ENCODE results near the gene ANXA11.
"Not testable (repeated sequence)": the region's sequence is repeated elsewhere in the genome, so short reads cannot be mapped to it uniquely, and the experiment has no call there.

The ANXA11 gene

DNA sequence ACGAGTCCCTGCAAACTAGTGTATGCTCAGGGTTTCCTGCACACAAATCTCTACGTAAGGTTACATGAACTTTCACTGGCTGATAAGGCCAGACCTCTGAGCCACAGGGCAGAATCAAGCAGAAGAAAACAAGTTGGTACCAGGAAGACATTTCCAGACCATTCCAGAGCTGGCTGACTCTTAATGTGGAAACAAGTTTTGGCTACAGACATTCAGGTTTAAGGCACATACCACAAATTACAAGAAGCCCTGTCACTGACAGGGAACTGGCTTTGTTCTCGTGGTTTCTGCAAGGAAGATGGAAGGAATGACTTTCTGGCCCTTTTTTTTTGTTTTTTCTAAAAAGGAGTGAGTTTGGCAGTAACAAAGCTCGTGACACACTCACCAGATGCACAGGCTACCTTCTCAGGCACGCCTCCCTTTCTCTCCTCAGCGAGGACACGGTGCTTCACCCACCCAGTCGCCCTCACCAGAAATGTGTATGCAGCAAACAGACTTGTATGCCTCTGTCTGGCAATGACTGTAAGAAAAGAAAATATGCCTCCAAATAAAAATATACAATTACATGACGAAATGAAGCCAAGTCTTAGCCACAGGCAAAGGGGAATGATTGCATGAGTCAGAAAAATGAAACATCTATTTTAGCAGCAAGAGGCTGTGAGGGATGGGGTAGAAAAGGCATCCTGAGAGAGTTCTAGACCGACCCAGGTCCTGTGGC, 50.2 kb downstream of the ANXA11 start:
- H3K4me3 ChIP-seq (ENCODE audit: low read length), result no peak overlapping the region
- no peak for DNase-seq (ENCODE audit: low read depth, low spot score)

GRCh38 chr10:80154626-80154977, 50.7 kb downstream of the ANXA11 start:
- no peak overlapping the region for H3K4me3 ChIP-seq (ENCODE audit: low read length)
- no peak for DNase-seq (ENCODE audit: low read depth, low spot score)

DNA sequence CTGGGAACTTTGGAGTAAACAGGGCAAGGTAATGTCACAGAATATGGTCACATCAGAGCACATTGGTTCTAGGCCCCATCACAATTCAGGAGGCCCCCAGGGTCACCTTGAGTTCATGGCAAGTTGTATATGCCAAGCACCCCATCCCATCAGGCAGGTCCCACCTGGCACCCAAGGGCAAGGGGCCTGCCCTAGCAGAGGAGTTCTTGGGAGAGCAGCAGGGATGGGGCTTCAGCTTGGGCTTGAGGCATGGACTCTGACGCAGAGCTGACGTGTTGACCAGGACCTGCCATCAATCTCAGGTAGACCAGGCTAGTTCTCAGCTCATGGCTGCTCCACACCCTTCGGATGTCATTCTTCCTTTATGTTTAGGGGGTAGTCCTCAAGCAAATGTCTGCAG, 51.9 kb downstream of the ANXA11 start:
- no peak for DNase-seq (ENCODE audit: low read depth, low spot score)
- no peak overlapping the region for H3K4me3 ChIP-seq (ENCODE audit: low read length)

DNA sequence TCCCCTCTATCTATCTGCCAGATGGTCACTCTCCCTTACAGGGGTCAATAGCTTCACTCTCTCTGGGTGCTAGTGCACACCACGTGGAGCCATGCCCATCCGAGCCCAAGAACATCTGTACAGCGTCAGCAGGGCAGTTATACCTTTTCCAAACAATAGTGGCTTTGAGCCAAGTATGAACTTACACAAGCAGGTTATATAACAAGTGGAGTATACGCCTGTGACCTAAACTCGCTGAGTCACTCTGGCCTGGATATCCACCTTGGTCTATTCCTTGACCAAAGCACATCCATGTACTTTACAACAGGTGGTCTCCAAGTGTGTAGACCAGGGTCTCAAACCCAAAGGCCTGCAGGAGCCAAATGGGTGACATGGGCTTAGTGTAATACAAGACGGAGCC, 52.5 kb downstream of the ANXA11 start:
- H3K4me3 ChIP-seq (ENCODE audit: low read length), result no peak overlapping the region

GRCh38 chr10:80150172-80150571, 55.2 kb downstream of the ANXA11 start:
- H3K4me3 ChIP-seq (ENCODE audit: low read length), result no peak overlapping the region
- no peak for DNase-seq (ENCODE audit: low read depth, low spot score)

More for the DNA sequence above, 52.5 kb downstream of the ANXA11 start:
- no peak for DNase-seq (ENCODE audit: low read depth, low spot score)

DNA sequence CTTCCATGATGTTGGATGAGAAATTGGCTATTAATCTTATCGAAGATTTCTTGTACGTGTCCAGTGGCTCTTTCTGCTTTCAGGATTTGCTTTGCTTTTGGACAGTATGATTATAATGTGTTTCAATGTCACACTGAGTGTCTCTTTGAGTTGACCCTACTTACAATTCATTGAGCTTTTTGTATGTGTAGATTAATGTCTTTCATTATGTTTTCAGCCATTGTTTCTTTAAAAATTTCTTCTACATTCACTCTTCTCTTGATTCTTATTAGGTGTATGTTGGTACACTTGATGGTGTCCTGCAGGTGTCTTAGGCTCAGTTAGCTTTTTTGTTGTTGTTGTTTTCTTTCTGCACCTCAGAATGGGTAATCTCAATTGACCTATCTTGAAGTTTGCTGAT, 56.2 kb downstream of the ANXA11 start:
- DNase-seq (ENCODE audit: low read depth, low spot score), result no peak
- H3K4me3 ChIP-seq (ENCODE audit: low read length), result no peak overlapping the region

- H3K4me3 ChIP-seq (ENCODE audit: low read length), result no peak overlapping the region
- DNase-seq (ENCODE audit: low read depth, low spot score), result no peak
Observed at GRCh38 chr10:80148166-80148805, 57.1 kb downstream of the ANXA11 start.

- no peak overlapping the region for H3K4me3 ChIP-seq (ENCODE audit: low read length)
- no peak for DNase-seq (ENCODE audit: low read depth, low spot score)
Observed at GRCh38 chr10:80146918-80147317, 58.4 kb downstream of the ANXA11 start.

DNA sequence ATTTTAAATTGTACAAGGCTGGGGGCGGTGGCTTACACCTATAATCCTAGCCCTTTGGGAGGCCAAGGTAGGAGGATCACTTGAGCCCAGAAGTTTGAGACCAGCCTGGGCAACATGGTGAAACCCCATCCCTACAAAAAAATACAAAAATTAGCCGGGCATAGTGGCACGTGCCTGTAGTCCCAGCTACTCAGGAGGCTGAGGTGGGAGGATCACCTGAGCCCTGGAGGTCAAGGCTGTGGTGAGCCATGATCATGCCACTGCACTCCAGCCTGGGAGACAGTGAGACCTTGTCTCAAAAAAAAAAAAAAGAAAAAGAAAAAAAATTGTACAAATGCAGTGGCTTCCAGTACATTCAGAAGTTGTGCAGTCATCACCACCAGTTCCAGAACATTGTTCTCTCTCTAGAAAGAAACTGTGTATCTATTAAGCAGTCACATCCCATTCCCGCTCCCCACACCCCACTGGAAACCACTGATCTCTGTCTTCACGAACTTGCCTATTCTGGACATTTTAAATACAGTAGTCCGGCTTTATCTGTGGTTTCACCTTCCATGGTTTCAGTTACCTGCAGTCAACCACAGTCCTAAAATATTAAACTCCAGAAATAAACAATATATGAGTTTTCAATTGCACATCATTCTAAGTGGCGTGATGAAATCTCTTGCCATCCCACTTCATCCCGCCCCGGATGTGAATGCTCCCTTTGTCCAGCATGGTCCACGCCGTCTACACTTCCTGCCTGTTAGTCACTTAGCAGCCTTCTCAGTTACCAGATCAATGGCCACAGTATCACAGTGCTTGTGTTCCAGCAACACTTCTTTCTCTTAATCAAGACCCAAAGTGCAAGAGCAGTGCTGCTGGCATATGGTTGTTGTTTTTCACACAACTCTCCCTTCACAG, 59.7 kb downstream of the ANXA11 start:
- not testable (repeated sequence) for DNase-seq (ENCODE audit: low read depth, low spot score); H3K4me3 ChIP-seq (ENCODE audit: low read length)

DNA sequence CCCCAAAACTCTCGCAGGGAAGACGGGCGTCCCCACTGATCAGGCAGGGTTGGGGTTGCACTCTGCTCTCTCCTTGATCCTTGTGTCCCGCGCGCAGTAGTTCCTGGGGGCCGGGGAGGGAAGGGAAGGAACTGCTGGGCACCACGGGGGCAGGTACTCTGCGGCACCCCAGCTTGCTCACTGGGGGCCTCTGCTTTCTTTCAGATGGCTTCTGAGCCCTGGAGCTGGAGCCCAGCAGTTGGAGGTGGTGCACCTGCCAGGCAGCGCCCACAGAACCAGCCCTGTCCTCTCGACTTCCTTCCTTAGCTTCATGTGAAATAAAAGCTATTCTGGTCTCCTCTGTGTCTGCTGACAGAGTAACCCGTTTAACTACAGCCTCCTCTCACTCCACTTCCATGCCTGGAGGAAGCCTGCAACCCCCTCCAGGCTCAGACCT, 60.6 kb downstream of the ANXA11 start:
- peak; percentile 63 for DNase-seq (ENCODE audit: low read depth, low spot score)

GRCh38 chr10:80144067-80144695, 61.2 kb downstream of the ANXA11 start:
- H3K4me3 ChIP-seq (ENCODE audit: low read length), result peak overlapping the region; percentile 39
- no peak for DNase-seq (ENCODE audit: low read depth, low spot score)

More for the DNA sequence above, 60.6 kb downstream of the ANXA11 start:
- H3K4me3 ChIP-seq (ENCODE audit: low read length), result peak overlapping the region; percentile 39

- no peak for DNase-seq (ENCODE audit: low read depth, low spot score)
- no peak overlapping the region for H3K4me3 ChIP-seq (ENCODE audit: low read length)
Observed at GRCh38 chr10:80141696-80142460, 63.5 kb downstream of the ANXA11 start.

DNA sequence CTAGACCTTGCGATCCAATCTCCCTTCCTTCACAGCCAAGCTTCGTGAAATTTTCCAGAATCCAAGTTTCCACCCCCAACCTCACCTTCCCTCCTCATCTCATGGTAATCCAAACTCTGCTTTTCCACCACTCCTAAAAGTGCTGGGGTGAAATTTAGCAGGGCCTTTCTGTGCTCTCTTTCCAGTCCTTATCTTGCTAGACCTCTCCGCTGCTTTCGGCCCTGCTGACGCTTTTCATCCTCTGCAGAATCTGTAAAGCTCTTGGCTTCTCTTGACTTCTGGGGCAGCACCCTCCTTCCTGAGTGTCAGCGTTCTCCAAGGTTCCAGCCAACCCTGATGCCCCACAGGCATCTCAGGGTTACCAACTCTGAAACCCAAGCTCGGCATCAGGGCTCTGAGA, 65.1 kb downstream of the ANXA11 start:
- no peak overlapping the region for H3K4me3 ChIP-seq (ENCODE audit: low read length)

DNA sequence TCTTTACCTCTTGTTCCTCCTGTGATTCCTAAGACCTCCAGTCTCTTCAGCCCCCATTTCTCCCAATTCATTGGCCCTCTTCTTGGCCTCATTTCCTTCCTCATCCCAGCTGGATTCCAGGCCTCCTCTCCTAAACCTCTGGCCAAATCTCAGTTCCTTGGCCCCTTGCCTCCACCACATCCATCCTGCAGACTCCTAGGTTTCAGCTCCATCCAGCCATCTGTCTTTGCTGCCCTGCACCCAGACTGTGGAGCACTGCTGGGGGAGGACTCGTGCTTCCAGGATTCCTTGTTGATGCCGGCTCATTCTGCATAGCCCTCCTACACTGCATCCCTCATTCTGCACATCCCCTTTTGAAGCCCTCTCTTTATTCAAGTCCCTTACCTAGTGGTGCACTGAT, 66.1 kb downstream of the ANXA11 start:
- H3K4me3 ChIP-seq (ENCODE audit: low read length), result no peak overlapping the region
- DNase-seq (ENCODE audit: low read depth, low spot score), result no peak

More for the DNA sequence above, 65.1 kb downstream of the ANXA11 start:
- DNase-seq (ENCODE audit: low read depth, low spot score), result no peak

DNA sequence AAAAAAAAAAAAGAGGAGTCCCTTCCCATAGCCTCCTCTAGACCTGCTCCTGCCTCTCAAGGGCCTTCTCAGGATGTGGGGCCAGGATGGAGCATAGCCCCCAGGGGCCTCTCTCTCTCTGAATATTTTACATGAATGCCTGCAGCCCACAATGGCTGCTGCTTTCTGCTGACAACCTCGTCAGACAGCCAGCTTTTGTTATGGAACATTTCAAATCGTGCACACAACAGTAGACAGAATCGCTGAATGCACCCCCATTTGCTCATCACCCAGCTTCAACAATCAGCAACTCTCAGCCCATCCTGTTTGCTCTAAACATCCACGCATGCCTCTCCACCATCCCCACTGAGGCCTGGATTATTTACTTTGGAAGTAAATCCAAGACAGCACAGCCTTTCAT, 67.4 kb downstream of the ANXA11 start:
- no peak for DNase-seq (ENCODE audit: low read depth, low spot score)
- no peak overlapping the region for H3K4me3 ChIP-seq (ENCODE audit: low read length)

GRCh38 chr10:80137031-80137862, 68.1 kb downstream of the ANXA11 start:
- no peak for DNase-seq (ENCODE audit: low read depth, low spot score)
- H3K4me3 ChIP-seq (ENCODE audit: low read length), result no peak overlapping the region

DNA sequence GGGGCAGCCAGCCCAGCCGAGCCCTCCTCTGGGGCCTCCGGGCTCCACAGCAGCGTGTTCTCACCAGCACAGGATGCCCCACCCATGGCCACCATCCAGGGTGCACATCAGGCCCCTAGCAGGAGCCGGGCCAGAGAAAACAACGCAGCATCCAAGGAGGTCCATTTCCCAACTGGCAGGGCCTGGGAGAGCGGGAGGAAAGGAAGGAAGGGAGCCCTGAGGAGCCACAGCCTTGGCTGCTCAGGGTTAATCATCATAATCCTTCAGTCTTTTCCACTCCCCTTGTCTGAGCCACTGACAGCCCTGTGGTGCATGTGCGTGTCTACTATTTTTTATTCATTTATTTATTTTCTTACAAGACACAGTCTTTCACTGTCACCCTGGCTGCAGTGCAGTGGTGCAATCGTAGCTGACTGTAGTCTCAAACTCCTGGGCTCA, 69.2 kb downstream of the ANXA11 start:
- no peak overlapping the region for H3K4me3 ChIP-seq (ENCODE audit: low read length)
- no peak for DNase-seq (ENCODE audit: low read depth, low spot score)

- H3K4me3 ChIP-seq (ENCODE audit: low read length); DNase-seq (ENCODE audit: low read depth, low spot score): not testable (repeated sequence)
Observed at GRCh38 chr10:80133687-80134086, 71.7 kb downstream of the ANXA11 start.

All from Jurkat, Clone E6-1 (cell line).